Neural cell (in vitro differentiated cells): Measurements from ENCODE around the gene ANKRD35.

Experiments used
- EZH2 ChIP-seq: fragments of 200-600, 300-800 bp; shearing (Covaris generic), sonication (generic); IDR thresholded peaks from 2 replicates; pipeline ENCODE4 v1.6.1; 2014; ENCODE audit warnings: antibody characterized with exemption, low read length, borderline replicate concordance, mild to moderate bottlenecking; ENCODE audit not compliant: insufficient read depth, poor library complexity, severe bottlenecking
- POLR2AphosphoS5 ChIP-seq: IDR thresholded peaks from 2 replicates; pipeline ENCODE4 v1.6.1; 2012
- SMC3 ChIP-seq: fragments of 450-650 bp; conservative IDR thresholded peaks from 2 replicates; pipeline ENCODE4 v1.6.1; 2014; ENCODE audit warnings: antibody characterized with exemption, mild to moderate bottlenecking, moderate library complexity; ENCODE audit not compliant: poor library complexity
- TF ChIP-seq, protein P1 (sequence below): fragments of 450-650 bp; IDR thresholded peaks from 2 replicates; pipeline ENCODE4 v1.5.1; 2014; ENCODE audit warnings: antibody characterized with exemption, mild to moderate bottlenecking, moderate library complexity; ENCODE audit not compliant: poor library complexity, severe bottlenecking

DNA sequence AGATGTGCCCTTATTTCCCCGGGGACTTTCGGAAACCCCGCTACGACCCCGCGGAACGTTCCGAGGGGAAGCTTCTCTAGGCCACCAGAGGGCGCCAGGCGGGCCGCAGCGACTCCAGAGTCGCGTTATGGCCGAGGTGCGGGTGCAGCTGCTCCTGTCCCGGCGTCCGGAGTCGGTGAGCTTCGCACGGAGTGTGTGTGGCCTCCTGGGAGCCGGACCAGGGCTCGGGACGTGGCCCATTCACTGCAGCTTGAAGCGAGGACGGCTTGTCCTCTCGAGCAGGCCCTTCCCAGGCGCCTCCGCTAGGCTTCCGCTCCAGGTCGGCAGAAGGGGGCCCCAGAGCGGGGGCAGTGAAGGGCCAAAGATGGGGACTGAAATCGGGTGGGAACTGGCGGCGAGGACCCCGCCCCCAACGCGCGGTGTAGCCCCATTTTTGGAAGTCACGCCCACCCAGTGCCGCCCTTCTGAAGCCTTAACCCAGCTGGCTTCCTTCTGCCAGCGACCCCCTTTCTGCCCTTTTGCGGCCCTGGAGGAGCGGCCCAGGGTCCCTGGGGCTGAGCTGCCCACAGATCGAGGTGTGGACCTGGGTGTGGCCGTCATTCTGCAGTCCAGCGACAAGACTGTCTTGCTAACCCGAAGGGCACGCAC is 40.0 kb downstream of the ANKRD35 start, which contains the start of gene NUDT17:
- TF ChIP-seq, protein P1, sequence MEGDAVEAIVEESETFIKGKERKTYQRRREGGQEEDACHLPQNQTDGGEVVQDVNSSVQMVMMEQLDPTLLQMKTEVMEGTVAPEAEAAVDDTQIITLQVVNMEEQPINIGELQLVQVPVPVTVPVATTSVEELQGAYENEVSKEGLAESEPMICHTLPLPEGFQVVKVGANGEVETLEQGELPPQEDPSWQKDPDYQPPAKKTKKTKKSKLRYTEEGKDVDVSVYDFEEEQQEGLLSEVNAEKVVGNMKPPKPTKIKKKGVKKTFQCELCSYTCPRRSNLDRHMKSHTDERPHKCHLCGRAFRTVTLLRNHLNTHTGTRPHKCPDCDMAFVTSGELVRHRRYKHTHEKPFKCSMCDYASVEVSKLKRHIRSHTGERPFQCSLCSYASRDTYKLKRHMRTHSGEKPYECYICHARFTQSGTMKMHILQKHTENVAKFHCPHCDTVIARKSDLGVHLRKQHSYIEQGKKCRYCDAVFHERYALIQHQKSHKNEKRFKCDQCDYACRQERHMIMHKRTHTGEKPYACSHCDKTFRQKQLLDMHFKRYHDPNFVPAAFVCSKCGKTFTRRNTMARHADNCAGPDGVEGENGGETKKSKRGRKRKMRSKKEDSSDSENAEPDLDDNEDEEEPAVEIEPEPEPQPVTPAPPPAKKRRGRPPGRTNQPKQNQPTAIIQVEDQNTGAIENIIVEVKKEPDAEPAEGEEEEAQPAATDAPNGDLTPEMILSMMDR = peak; percentile 89
- TF ChIP-seq POLR2AphosphoS5 (peak; percentile 2), EZH2 (no peak), SMC3 (peak; percentile 82)
